ENCODE measurements around the gene LZTR1.
"Not testable (repeated sequence)": the region's sequence is repeated elsewhere in the genome, so short reads cannot be mapped to it uniquely, and the experiment has no call there.

The LZTR1 gene

GRCh38 chr22:21042978-21043859, 61.1 kb downstream of the LZTR1 start:
- DNase-seq: no peak

GRCh38 chr22:21043860-21044535, 61.9 kb downstream of the LZTR1 start:
- peak; percentile 29 for DNase-seq

- DNase-seq: peak; percentile 61
Measured at GRCh38 chr22:21044931-21045584, 63.0 kb downstream of the LZTR1 start.

GRCh38 chr22:21045585-21046294, 63.6 kb downstream of the LZTR1 start, which contains the start of gene LRRC74B:
TSS of gene LRRC74B (plus strand) at chr22:21045946. CDS start at chr22:21045987, 41 bp downstream.
- DNase-seq: peak; percentile 84

- no peak for DNase-seq
Measured at GRCh38 chr22:21047035-21047661, 65.1 kb downstream of the LZTR1 start.

GRCh38 chr22:21047730-21048129, 65.6 kb downstream of the LZTR1 start:
- DNase-seq: no peak

- DNase-seq: not testable (repeated sequence)
Measured at GRCh38 chr22:21048448-21048847, 66.4 kb downstream of the LZTR1 start.

All from NCI-H226 (cell line).